Head of caudate nucleus (tissue), 42 donors: Measurements from ENCODE around the gene CDNF.
"Not testable (repeated sequence)": the region's sequence is repeated elsewhere in the genome, so short reads cannot be mapped to it uniquely, and the experiment has no call there.

Experiments used
- DNase-seq, 42 donors: peaks; one replicate each; pipeline versions ENCODE4 v3.0.0 to v3.0.0-alpha.2; 2020 to 2021; ENCODE audit warnings: mixed read lengths in 7 of 42
- intact Hi-C: fragments of 100-400 bp; cut with DNase I; formaldehyde crosslinking; loops from one replicate; pipeline ENCODE4 v1.15.0; 2022

CDNF gene

DNA sequence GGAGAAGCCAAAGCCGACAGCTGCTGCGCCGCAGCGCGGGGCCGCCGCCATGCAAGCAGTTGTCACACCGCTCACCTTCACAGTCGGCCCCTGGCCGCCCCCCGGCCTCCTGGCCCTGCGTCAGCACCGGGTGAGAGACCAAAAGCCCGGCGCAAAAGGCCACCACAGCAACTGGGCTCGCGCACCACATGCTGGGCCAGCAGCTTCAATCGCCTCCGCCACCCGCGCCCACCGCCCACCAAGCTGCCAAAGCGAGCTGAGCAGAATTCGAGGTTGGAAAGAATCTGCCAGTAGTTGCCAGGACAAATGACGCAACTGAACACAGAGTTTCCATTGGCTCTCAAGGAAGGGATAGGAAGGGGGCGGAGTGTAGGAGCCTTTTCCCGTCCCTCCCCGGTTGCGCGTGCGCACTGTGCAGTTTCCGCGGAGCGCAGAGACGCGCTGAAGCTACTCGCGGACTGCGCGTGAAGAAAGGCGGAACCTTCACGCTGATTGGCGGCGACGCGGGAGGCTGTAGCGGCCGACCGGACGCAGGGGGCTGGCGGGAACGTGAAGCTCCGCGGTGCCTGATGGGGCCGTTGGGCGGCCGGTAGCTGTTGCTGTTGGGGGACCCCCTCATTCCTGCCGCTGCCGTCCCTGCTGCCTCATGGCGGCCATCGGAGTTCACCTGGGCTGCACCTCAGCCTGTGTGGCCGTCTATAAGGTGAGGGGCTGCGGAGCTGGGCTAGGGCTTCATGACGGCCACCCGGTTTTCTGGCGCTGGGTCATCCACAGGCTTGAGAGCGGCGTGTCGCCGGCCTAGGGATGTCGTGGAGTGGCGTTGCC lies at the start of gene CDNF, which contains the start of the genes HSPA14 and MSANTD7:
TSS of gene CDNF (minus strand) at position 281 of the 825 bp plus-strand sequence. CDS start at position 190, 91 bp downstream.
TSS of gene HSPA14 (plus strand) at position 550 of the 825 bp plus-strand sequence. CDS start at position 647, 97 bp downstream.
TSS of gene MSANTD7 (plus strand) at position 550 of the 825 bp plus-strand sequence. CDS start 3,979 bp downstream, outside the sequence.
- intact Hi-C loops, result loop anchor here (2.0 to 5.0 kb wide), 3 partner anchors 41 to 231 kb away; partner anchors contain the start of genes DCLRE1C and SUV39H2
- DNase-seq, result peak; percentile 96 to 100 (median 99)

DNA sequence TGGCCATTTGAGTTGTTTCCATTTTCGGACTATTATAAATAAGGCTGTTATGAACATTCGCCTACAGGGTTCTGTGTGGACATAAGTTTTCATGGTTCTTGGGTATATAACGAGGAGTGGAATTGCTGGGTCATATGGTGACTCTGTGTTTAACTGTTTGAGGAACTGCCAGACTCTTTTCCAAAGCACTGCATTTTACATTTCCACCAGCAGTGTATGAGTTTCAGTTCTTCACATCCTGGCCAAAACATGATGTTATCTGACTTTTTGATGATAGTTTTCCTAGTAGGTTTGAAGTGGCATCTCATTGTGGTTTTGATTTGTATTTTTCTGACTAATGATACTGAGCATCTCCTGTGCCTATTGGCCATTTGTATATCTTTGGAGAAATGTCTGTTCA lies 46.2 kb upstream of the CDNF start:
- intact Hi-C loops, result no loop called here
- DNase-seq, result no peak

DNA sequence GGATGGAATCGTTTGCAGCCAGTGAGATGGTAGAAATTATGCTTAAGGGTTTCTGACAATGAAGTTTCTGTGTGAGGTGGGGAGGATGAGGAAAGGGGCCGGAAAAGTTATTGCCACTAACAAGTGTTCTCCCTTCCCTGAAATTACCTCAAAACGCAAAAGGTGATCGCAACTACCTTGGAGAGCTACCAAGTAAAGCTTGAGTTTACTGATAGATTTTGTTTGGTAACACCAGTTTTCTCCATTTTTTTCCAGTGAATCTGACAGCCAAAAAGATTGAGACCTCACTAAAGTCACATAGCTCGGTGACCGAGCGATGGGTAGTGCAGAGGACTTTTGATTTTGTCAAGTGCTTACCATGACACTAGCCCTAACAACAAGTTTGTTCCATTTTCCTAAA lies 42.4 kb upstream of the CDNF start:
- no peak for DNase-seq
- intact Hi-C loops, result no loop called here

DNA sequence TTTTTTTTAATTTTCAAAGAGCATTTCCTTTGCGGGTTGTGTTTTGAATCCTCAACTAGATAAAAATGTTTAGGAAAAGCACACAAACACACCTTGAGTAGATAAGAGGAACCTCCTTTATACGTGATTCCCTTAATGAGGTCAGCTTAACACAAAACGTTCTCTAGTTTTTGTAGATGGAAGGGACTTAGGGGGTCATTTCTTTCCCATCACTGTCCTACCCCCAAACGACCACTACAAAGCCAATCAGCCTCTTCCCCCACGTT lies 42.0 kb upstream of the CDNF start:
- intact Hi-C loops, result loop anchor here (2.0 to 5.0 kb wide), 3 partner anchors 41 to 217 kb away; partner anchors contain the start of genes CDNF, DCLRE1C, HSPA14 and MSANTD7
- DNase-seq, result no peak

DNA sequence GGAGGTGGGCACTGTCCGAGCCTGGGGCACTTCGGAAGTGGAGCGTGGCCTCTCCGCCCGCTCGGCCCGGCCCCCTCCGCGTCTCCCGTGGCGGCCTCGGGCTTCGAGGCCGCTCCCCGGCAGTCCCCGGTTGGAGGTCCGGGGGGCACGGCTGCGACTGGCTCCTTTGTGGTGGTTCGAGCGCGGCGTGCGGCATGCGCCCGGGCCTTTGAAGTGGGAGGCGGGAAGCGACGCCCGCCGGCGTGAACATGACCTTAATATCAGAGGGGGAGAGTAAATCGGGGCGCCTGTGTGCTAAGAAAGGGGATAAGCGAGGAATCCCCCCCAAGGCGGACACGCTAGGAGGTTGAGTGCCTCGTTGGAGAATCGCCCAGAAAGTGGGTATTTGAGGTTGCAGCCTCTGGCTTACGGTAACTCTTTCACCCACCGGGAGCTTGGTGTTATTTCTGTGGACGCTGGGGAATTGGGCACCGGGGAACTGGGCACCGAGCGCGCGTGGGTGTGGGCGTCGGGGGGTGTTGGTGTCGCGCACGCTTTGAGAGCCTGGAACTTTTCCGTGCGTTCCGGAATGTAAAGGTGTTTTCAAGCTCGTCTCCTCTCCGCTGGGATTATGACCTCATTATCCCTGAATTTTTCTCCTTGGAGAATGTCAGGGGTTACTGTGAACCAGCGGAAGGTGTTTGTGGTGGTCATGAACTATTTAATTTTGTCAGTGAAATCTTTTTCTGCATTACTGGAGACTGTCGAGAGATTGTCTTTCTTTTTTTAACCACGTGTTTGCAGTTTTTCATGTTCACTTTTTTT lies 41.5 kb upstream of the CDNF start:
- intact Hi-C loops, result loop anchor here (2.0 to 5.0 kb wide), 3 partner anchors 41 to 217 kb away; partner anchors contain the start of genes CDNF, DCLRE1C, HSPA14 and MSANTD7
- DNase-seq, result peak in 33 of 42 donors; percentile 4 to 59 (median 26)

DNA sequence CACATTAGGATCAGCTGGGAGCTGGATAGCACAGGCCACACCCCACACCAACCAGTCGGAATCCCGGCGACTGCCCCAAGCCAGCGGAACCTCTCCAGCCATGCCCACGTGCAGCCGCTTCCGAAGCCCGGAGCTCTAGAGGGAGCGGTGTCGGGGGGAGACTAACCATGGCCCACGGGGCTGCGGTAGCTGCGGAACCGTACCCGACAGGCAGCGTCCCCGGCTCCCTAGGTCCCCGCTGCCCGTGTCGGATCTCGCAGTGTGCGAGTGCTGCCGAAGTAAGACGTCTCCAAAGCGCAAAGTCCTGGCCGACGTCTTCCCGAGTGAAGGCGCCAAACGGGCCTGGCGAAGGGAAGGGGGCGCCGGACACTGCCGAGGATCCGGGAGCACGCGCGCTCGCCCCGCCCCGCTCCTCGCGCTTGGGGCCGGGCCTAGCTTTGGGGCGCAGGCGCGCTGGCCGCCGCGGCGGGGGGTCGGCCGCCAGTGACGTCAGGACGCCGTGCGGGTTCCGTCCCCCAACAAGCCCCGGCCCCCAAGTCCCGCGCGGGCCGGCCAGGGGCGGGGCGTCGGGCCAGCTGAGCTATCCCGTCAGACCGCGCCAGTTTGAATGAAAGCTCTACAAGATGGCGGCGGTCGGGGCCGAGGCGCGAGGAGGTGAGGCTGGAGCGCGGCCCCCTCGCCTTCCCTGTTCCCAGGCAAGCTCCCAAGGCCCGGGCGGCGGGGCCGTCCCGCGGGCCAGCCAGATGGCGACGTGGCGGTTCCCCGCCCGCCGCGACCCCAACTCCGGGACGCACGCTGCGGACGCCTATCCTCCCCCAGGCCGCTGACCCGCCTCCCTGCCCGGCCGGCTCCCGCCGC lies 40.7 kb upstream of the CDNF start, which contains the start of gene SUV39H2:
TSS of gene SUV39H2 (plus strand) at position 601 of the 858 bp plus-strand sequence. CDS start at position 624, 23 bp downstream.
- DNase-seq, result peak; percentile 86 to 98 (median 96)
- intact Hi-C loops, result loop anchor here (2.0 to 5.0 kb wide), 3 partner anchors 40 to 218 kb away; partner anchors contain the start of genes CDNF, DCLRE1C, HSPA14 and MSANTD7

DNA sequence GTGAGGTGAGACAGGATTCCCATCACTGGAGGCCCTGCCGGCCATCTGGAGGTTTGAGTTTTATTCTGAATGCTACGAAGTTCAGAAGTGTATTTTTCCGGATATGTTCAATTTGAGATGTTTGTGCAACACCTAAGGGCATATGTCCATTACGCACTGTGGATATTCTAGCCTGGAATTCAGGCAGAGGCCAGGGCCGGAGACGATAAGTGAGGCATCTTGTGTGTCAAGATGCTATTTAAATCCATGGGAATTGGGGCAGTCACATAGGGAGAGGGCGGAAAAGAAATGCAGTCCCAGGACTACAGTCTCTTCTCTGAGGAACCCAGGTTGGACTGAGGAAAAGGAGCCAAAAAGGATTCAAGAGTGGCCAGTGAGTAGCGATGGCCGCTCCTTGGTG lies 38.9 kb upstream of the CDNF start:
- DNase-seq, result no peak
- intact Hi-C loops, result loop anchor here (5.0 kb wide), 1 partner anchor 76 kb away; the partner anchor contains the start of gene DCLRE1C

DNA sequence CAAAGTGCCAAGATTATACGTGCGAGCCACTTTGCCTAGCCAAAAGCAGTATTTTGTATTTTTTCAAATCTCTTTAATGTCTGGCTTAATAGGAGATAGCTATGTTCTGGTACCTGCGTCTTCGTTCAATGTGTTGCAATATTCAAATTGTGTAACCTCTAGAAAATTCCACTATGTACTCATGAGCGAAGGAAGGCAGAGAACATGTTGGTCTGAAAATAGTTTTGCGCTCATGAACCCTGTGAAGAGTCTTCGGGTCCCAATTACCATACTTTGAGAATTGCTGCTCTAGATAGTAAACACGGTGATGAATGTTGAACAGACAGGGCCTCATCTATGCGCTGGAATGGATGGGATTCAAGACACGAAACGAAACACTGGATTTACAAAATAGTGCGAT lies 38.1 kb upstream of the CDNF start:
- intact Hi-C loops, result loop anchor here (5.0 kb wide), 1 partner anchor 76 kb away; the partner anchor contains the start of gene DCLRE1C

DNA sequence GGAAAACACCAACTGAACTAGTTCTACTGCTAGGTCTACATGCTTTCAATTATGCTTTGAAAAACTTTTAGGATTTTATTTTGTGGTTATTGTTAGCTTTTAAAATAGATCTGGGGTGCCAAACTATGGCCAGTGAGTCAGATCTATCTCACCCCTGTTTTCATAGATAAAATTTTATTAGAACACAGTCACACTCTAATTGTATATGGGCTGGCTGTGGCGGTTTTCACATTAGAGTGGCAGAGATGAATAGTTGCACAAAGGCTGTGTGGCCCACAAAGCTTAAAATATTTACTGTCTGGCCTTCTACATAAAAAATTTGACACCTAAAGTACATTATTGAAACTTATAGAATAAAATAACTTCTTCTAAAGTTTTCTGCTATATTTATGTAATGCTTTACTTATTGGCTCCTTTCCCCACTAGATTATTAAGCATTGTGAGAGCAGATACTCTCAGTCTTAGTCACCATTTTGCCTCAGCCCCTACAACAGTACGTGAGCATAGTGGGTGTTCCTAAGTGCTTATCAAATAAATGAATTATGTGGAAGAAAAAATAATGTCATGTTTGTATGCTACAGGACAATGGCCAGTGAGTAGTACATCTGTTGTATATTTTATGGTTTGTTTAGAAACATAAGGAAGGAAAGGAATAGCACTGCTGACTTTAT lies 35.4 kb upstream of the CDNF start:
- intact Hi-C loops, result no loop called here

More for the DNA sequence above, 38.1 kb upstream of the CDNF start:
- no peak for DNase-seq

DNA sequence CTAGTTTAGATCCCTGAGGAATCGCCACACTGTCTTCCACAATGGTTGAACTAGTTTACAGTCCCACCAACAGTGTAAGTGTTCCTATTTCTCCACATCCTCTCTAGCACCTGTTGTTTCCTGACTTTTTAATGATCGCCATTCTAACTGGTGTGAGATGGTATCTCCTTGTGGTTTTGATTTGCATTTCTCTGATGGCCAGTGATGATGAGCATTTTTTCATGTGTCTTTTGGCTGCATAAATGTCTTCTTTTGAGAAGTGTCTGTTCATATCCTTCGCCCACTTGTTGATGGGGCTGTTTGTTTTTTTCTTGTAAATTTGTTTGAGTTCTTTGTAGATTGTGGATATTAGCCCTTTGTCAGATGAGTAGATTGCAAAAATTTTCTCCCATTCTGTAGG lies 27.0 kb upstream of the CDNF start:
- DNase-seq, intact Hi-C loops: not testable (repeated sequence)

More for the DNA sequence above, 35.4 kb upstream of the CDNF start:
- DNase-seq, result no peak

DNA sequence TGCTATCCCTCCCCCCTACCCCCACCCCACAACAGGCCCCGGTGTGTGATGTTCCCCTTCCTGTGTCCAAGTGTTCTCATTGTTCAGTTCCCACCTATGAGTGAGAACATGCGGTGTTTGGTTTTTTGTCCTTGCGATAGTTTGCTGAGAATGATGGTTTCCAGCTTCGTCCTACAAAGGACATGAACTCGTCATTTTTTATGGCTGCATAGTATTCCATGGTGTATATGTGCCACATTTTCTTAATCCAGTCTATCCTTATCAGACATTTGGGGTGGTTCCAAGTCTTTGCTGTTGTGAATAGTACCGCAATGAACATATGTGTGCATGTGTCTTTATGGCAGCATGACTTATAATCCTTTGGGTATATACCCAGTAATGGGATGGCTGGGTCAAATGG lies 26.6 kb upstream of the CDNF start:
- intact Hi-C loops, DNase-seq: not testable (repeated sequence)

DNA sequence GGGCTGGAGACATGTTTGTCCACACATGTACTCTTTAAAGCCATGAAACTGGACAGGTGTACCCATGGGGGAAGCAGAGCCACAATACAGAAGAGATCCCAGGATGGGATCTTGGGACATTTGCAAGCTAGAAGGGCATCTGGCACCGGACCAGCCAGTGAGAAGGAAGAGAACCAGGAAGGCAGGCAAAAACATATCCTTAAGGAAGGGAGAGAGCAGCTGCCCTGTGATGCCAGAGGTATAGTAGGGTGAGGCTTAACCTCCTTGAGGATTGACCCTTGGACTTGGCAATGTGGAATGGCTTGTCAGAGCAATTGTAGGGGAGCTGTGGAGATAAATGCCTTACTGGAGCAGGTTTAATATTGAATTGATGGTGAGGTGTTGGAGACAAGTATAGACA lies 23.0 kb upstream of the CDNF start:
- intact Hi-C loops, result no loop called here
- no peak for DNase-seq

DNA sequence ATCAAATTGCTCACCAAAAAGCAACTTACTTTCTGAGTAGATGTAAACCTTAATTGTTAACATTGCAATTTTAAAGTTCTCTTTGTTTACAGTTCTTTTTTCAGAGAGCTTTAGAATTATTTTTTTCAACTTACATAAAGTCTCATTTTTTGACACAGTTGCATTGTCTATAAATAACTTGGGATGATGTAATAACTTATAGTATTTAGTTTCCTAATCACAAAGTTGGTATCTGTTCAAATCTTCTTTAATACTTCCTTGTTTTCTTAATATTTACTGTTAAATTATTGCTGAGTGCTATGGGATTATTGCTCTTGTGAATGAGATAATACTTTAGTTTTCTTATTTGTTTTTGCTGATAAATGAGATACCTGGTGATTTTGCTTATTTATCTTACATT lies 21.9 kb upstream of the CDNF start:
- DNase-seq, result no peak
- intact Hi-C loops, result no loop called here

DNA sequence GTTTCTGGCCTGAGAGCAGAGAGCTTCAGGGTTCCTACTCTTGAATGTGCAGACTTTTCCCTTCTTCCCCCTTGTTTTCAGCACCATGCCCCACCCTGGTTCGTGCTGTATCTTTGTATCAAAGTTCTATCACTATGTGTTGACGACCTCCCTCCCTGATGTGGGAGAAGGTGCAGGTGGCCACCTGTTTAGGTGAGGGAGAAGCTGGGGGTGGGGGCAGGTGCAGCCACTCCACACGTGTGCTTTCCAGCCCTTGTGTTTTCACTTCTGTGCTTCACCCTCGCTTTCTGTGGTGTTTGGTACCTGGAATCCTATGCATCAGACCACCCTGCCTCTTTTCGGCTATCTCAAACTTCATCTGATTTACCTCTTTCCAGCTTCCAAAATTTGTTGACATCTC lies 21.2 kb upstream of the CDNF start:
- DNase-seq, result no peak
- intact Hi-C loops, result no loop called here

DNA sequence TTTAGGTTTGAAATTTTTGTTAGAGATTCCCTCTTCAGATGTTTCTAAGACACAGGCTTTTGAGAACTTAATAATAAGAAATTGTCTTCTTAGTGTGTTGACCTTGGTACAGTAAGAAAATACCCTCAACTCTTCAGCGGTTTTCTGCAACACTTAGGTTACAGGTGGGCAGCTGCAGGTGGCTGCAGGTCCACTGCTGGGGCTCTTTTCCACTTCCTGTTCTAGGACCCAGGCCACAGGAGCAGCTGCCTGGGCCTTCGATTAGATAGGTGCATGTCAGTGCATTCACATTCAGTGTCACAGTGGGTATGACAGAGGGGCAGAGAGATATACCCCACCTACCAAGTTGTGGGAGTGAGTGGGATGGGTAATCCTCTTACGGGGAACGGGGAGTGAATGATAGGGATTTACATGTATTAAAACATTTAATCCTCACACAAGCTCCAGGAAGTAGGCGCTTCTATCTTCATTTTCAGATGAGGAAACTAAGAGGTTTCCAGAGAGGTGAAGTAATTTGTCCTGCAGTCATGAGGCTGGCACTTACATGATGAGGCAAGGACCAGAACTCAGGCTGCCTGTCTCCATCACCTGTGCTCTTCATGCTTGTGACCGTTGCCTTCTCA lies 20.6 kb upstream of the CDNF start:
- intact Hi-C loops, result no loop called here
- DNase-seq, result no peak

DNA sequence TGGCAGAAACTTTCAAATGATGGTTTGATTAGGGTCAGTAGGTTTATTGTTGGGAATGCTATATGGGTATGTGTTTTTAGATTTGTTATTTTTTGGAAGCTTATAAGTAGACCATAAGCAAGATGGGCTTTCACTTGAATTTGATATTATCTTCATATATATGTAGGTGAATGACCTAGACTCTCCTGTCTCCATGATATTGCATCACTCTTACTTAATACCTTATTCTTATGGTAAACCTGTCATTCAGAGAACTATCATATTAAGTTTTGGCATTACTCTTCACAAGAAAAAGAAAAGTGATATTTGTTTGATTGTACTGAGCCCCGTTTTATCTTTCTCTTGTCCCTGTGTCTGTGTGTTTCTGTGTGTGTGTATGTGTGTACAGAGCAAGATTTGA lies 17.6 kb upstream of the CDNF start:
- intact Hi-C loops, result no loop called here
- no peak for DNase-seq

DNA sequence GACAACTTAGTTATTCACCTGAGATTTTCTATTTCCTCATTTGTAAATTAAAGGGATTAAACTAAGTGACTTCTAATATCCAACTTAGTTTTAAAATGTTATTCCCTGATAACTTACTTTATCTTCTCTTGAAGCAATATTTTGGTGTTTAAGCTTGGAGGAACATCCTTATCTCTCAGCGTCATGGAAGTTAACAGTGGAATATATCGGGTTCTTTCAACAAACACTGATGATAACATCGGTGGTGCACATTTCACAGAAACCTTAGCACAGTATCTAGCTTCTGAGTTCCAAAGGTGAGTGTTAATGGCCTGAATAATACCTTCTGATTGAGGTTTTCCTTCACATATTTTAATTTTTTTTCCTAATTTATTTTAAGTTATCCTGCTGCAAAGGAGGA lies 14.4 kb upstream of the CDNF start:
- intact Hi-C loops, result no loop called here
- DNase-seq, result no peak

DNA sequence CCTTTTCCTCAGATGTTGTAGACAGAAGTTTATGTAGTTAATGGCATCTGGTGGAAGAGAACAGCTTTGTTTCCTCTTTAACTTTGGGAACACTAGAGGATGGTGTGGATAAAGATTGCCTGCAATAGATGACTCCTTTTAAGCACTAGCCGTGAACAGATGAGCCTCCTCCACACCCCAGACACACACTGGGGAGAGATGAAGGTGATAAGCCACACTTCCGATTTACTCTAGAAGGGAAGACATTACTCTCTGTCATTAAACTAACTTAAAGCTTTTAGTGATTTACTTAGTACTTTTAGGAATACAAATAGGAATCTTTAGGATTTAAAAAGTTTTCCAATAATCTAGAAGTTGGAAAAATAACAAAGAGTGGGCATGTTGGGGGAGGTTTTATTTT lies 7.1 kb upstream of the CDNF start:
- no peak for DNase-seq
- intact Hi-C loops, result no loop called here
